Eye (tissue), 1 donor: ENCODE measurements around the gene ASAH2B.
"Not testable (repeated sequence)": the region's sequence is repeated elsewhere in the genome, so short reads cannot be mapped to it uniquely, and the experiment has no call there.

Source experiments
- DNase-seq: peaks from one replicate; pipeline ENCODE4 v3.0.0-alpha.2; 2015

The ASAH2B gene

GRCh38 chr10:50739618-50740292 lies at the start of gene ASAH2B:
Gene ASAH2B (plus strand): TSS chr10:50739936. CDS start chr10:50745131, 5,195 bp downstream.
- peak; percentile 92 for DNase-seq

- not testable (repeated sequence) for DNase-seq
These were observed 41.9 kb upstream of the ASAH2B start for GRCh38 chr10:50697819-50698218.

GRCh38 chr10:50701947-50702346 lies 37.8 kb upstream of the ASAH2B start:
- DNase-seq = not testable (repeated sequence)

DNA sequence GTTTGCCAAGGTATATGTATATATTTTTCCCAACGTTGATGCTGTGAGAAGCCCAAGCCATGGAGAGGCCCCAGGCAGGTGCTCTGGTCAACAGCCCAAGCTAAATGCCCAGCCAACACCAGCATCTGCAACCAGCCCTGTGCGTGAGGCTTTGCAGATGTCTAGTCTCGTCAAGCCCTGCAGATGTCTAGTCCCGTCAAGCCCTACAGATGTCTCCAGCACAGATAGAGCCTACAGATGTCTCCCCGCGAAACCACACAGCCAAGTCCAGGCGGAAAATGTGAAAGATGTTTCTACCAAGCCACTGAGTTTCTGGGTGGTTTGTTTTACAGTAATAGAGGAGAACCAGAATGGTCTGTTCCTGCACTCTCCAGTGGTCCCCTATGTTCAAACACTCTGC lies 36.7 kb upstream of the ASAH2B start:
- DNase-seq = not testable (repeated sequence)

- peak; percentile 3 for DNase-seq
These were observed 35.2 kb upstream of the ASAH2B start for GRCh38 chr10:50704436-50705079.

DNA sequence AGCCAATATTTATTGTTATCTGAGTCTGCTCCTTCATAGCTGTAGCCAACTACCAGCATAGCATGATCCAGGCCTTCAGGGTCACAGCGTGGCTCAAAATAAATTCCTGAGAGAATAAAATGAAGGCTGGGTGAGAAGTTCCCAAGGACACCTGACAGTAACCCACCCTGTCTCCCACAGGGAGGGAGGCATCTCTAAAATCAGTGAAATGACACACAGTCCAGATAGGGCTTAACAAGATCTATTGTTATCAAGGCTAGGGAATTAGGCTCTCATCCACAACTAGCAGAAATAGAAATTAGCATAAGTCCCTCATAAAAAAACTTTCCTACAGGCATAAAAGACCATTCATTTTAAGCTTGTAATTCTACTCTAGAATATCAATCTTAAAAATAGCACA lies 33.7 kb upstream of the ASAH2B start:
- DNase-seq = not testable (repeated sequence)

DNA sequence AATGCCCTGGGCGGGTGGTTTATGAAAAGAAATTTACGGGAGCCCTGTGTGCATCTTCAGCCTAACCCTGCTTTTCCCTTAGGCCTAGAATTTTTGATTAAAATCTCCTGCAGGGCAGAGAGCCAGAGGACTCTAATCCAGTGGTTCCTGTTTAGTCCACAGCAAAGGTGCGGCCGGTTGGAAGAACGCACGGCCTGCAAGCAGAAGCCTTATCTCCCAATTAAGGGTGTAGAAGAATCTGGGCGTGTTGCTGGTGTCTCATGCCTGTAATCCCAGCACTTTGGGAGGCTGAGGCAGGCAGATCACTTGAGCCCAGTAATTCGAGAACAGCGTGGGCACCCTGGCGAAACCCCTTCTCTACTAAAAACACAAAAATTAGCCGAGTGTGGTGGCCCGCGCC lies 29.5 kb upstream of the ASAH2B start:
- DNase-seq = not testable (repeated sequence)

DNA sequence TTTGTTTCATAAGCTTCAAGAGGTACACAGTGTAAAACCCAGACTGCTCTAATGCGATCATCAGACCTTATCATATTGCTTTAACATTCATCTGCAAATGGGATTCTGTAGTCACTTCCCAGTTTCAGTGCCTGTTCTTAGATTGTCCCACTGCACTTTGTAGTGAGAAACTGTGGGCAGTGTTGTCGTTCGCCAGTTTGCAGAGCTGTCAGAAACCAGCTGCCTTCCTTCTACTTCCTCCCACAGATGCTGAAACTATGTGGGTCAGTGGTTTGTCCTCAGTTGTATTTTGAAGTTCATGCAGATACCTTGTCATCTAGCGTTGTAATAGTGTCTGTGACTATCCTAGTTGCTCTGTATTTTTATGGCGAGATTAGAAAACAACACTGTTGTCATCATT lies 15.9 kb upstream of the ASAH2B start:
- DNase-seq = not testable (repeated sequence)

- DNase-seq = not testable (repeated sequence)
These were observed 11.6 kb upstream of the ASAH2B start for GRCh38 chr10:50728112-50728511.

GRCh38 chr10:50738987-50739617 lies 634 bp upstream of the ASAH2B start:
- DNase-seq = not testable (repeated sequence)

GRCh38 chr10:50740293-50740648 lies 535 bp downstream of the ASAH2B start:
- no peak for DNase-seq

- DNase-seq = not testable (repeated sequence)
These were observed 3.1 kb downstream of the ASAH2B start for GRCh38 chr10:50742820-50743219.

DNA sequence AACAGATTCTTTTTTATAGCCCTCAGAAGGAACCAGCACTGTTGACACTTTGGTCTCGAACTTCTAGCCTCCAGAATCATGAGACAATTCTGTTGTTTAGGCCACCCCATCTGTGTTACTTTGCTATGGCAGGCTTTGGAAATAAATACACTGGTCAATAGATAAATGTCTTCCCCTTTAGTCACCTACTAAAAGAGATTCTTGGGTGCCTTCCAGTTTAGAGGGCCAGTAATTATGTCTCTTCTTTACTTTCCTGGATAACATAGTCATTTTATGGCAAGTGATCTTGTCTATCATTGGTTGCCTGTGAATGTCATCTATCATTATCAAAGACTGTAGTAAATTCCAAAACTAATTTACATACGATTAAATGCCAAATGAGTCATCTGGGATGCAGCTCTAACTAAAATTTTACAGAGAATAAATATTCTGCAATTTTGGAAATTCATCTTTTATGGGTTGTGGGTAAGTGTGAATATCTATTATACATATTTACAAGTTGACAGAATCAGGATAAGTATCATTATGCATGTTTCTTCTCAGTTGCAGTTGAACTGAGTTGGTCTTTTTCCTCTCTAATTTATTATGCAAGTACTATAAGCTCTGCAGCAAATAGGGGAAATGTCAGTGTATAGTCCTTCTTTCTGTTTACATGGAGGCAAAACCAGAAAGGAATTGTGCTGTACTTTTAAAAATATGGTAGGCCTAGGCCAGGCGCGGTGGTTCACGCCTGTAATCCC lies 27.2 kb downstream of the ASAH2B start:
- not testable (repeated sequence) for DNase-seq

DNA sequence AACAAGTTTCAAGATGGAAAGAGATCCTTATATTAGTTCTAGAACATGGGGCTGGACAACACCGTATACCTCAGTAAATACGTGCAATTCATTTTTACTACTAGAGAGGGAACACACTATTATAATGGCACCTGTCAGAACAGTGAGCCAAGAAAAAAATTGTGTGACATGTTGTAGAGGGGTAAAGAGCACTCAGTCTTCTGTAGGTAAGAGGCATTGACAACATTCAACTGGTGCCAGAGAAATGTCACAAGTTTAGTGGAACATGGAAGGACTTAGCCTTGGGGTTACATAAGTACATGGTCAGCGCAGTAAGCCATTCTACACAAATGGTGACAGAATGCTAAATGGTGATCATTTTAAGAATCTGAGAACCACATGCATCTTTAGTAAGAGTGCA lies 32.3 kb downstream of the ASAH2B start:
- DNase-seq = not testable (repeated sequence)

- DNase-seq = not testable (repeated sequence)
These were observed 35.1 kb downstream of the ASAH2B start for GRCh38 chr10:50774868-50775267.

DNA sequence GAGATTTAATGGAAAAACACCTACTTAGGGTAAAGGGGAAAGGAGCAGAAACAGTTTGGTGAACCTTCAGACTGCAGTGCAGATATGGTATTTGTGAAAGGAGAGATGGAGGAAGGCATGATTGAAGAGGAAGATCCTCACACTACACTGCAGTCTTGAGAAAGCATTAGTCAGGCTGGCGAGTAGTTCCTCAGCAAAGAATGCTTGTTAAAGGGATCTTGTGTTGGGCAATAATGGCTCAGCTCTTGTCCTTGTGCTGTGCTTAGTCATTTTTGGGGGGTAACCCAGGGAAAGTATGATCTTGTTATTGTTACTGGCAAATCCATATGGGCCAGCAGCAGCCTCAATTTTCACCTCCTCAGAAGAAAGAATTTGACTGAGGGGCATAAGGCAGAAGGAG lies 40.3 kb downstream of the ASAH2B start:
- not testable (repeated sequence) for DNase-seq

GRCh38 chr10:50782017-50782416 lies 42.3 kb downstream of the ASAH2B start:
- DNase-seq = not testable (repeated sequence)

DNA sequence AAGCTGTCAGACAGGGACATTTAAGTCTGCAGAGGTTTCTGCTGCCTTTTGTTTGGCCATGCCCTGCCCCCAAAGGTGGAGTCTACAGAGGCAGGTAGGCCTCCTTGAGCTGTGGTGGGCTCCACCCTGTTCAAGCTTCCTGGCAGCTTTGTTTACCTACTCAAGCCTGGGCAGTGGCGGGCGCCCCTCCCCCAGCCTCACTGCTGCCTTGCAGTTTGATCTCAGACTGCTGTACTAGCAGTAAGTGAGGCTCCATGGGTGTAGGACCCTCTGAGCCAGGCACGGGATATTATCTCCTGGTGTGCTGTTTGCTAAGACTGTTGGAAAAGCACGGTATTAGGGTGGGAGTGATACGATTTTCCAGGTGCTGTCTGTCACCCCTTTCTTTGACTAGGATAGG lies 48.2 kb downstream of the ASAH2B start:
- DNase-seq = not testable (repeated sequence)

DNA sequence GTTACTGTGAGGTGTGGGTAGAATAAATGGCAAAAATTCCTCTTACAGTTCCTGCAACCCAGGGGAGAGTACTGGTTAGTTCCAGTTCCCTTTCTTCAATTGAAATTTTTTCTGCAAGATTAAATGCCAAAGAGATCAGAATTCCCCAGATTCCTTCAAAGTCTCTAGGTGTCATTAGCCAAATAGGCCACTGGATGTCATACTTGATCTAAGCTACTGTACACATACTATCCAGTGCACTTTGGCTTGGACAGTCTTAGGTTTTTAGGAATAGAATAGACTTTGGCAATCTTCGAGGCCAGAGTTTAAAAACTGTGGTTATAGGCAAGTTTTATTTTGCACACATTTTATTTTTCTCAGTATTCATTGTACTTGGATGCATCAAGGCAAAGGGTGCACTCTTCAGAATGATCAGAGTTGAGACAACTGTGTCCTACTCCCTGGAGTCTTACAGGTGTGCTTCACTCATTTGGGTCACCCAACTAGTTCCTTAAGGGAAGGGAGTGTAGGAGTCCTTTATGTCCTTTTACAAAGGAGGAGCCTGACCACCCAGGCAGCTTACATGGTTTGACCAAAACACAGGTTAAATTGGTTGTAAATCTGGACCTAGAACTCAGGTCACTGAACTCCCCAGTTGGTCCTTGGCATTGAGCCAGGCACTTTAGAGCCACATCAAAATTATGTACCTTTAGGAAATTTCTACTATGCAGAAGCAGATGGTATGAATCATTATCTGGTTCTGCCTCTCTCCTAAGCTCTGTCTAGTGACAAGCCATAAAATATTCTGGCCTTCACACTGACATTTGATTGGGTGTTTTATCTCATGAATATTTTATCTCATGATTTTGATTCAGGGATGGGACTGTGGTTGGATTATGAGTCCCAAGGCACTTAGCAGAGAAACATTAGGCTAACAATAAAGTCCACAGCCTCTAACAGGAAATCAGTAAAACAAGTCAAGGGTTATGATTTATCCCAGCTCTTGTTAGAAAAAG lies 49.5 kb downstream of the ASAH2B start:
- DNase-seq = peak; percentile 59

GRCh38 chr10:50794490-50794889 lies 54.8 kb downstream of the ASAH2B start:
- no peak for DNase-seq

GRCh38 chr10:50796693-50797092 lies 57.0 kb downstream of the ASAH2B start:
- DNase-seq = no peak

GRCh38 chr10:50798297-50798696 lies 58.6 kb downstream of the ASAH2B start:
- DNase-seq = no peak
